Activated CD8-positive, alpha-beta T cell treated with anti-CD3 and anti-CD28 coated beads, Interleukin-2, amount 10 ng/mL, durations not matched to agents 7 days and 5 days (primary cell): ENCODE results near the gene LMF1. TPM values are rescaled to one million over a fixed set of nuclear protein-coding genes. Genes with fewer than 3 reads are reported as not detected.

Experiments used
- ATAC-seq: fragments of 150-1000 bp; cut with Tn5 transposase; one replicate; pipeline ENCODE4 v1.10.0; 2021; ENCODE audit warnings: moderate library complexity
- CTCF ChIA-PET: fragments of 350-600 bp; sonication (Branson Sonifier 250); formaldehyde crosslinking; loops from one replicate; lab custom pipeline; 2021; ENCODE audit warnings: antibody characterized with exemption; lab: Charles Lee
- POLR2A ChIA-PET: fragments of 350-600 bp; sonication (Branson Sonifier 250); formaldehyde crosslinking; loops from one replicate; lab custom pipeline; 2021; ENCODE audit warnings: antibody characterized with exemption; lab: Charles Lee
- DNase-seq: peaks from one replicate; pipeline ENCODE4 v3.0.0-alpha.2; 2020
- H3K27ac Mint-ChIP-seq: one replicate; pipeline ENCODE4 v1.8.0; 2021; ENCODE audit warnings: mild to moderate bottlenecking, mixed read lengths
- H3K27me3 Mint-ChIP-seq: one replicate; pipeline ENCODE4 v1.8.0; 2021; ENCODE audit warnings: low read depth, mixed read lengths
- H3K36me3 Mint-ChIP-seq: one replicate; pipeline ENCODE4 v1.8.0; 2021; ENCODE audit warnings: low read depth, mixed read lengths
- H3K4me1 Mint-ChIP-seq: one replicate; pipeline ENCODE4 v1.8.0; 2021; ENCODE audit warnings: low read depth, mixed read lengths
- H3K4me3 Mint-ChIP-seq: one replicate; pipeline ENCODE4 v1.8.0; 2021; ENCODE audit warnings: mild to moderate bottlenecking, mixed read lengths
- H3K9me3 Mint-ChIP-seq: one replicate; pipeline ENCODE4 v1.8.0; 2022; ENCODE audit warnings: mixed read lengths; ENCODE audit not compliant: insufficient read depth
- total RNA-seq, 2 experiments: library from RNA; stranded (reverse); gene quantifications; one replicate each; pipeline ENCODE4 v1.2.3, GENCODE V29; 2021

LMF1 gene
- total RNA-seq, 2 experiments from 2014 or later = 14.3 to 17.4 TPM

DNA sequence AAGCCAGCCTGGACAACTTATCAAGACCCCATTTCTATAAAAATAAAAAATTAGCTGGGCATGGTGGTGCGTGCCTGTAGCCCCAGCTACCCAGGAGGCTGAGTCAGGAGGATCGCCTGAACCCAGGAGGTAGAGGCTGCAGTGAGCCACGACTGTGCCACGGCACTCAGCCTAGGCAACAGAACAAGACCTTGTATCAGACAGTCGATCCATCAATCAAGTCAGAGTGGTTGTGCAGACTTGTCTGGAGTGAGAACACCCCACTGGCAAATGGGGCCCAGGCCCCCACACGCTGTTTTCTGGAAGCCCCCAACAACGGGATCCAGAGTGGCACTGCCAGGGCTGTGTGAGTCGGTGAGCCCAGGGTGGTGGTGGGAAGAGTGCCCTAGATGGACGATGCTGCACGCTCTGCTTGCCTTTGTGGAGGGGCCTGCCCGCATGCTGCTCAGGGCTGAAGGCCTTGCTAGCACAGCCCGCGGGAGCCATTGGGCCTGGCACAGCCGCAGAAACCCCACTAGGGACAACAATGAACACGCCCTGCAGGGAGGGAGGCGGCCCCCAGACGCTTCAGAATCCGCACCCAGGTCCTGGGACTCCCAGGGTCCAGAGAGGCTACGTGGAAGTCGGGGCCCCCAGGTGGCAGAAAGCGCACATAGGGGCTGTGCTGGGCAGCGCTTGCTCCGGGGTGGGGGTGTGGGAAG is 90.2 kb downstream of the LMF1 start:
- ChIA-PET POLR2A (no interaction called here), CTCF (no interaction called here)
- Mint-ChIP-seq H3K27ac (no peak overlapping the region), H3K36me3 (no peaks in the 10 kb centered on the region), H3K4me3 (no peak overlapping the region), H3K4me1 (no peaks in the 10 kb centered on the region), H3K9me3 (no peaks in the 10 kb centered on the region), H3K27me3 (no peaks in the 10 kb centered on the region)
- no peak for ATAC-seq
- DNase-seq = no peak

DNA sequence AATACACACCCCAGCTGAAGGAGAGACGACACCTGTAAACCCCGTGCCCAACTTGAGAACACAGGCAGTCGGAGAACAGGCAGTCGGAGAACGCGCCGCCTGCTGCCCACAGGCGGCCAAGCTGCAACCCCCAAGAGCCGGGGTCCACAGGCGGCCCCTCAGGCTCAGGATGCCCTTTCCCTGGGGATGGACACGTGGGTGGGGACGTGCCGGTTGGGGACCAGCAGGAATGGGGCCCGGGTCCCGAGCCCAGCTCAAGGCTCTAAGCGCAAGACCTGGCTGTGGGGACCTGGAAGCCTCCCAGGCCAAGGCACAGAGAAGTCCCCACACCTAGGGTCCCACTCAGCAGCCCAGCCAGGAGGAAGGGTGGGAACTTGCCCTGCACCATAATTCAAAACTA is 90.8 kb downstream of the LMF1 start:
- CTCF ChIA-PET = no interaction called here
- DNase-seq (no peak), ATAC-seq (no peak)
- POLR2A ChIA-PET = no interaction called here
- no peaks in the 10 kb centered on the region for H3K36me3 Mint-ChIP-seq
- H3K4me1 Mint-ChIP-seq = no peaks in the 10 kb centered on the region
- no peaks in the 10 kb centered on the region for H3K9me3 Mint-ChIP-seq
- no peak overlapping the region for H3K27ac Mint-ChIP-seq
- no peaks in the 10 kb centered on the region for H3K27me3 Mint-ChIP-seq
- H3K4me3 Mint-ChIP-seq = no peak overlapping the region

DNA sequence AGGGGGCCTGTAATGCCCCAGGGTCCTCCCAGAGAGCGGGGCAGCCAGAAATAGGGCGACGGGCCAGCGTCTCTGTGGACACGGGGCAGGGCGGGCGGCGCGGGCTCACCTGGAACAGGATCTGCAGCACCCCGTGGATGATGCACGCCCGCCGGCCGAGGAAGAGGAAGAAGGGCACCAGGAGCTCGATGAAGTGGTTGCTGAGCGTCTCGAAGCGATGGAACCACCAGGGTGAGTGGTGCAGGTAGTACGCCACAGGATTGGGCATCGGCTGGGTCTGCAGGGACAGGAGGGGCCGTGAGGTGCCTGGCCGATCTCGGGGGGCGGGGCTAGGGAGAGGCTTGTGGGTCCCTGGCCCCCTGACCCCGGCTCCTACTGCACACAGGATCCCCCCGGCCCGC is 91.3 kb downstream of the LMF1 start:
- Mint-ChIP-seq H3K27me3 (no peaks in the 10 kb centered on the region), H3K9me3 (no peaks in the 10 kb centered on the region), H3K27ac (no peak overlapping the region), H3K36me3 (no peaks in the 10 kb centered on the region), H3K4me3 (no peak overlapping the region), H3K4me1 (no peaks in the 10 kb centered on the region)
- POLR2A ChIA-PET = no interaction called here
- DNase-seq = no peak
- no peak for ATAC-seq
- CTCF ChIA-PET = no interaction called here

DNA sequence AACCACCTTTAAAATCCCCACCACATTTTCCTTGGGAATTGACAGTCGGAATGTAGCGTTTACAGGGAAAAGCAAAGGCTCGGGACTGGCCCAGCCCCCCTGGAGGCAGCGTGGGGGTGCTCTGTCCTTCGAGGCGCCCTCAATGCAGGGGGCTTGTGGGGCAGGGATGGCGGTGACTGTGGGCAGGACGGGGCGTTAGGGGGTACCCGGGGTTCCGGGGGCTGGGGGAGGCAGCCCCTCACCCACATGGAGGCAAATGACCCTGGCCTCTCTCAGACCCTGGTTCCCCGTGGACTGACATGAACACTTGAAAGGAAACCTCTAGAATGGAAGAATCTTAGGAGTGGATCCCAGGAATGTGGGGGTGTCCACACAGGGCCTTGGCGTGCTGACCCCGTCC is 91.9 kb downstream of the LMF1 start:
- CTCF ChIA-PET = no interaction called here
- DNase-seq (no peak), ATAC-seq (no peak)
- POLR2A ChIA-PET = no interaction called here
- Mint-ChIP-seq H3K4me3 (no peak overlapping the region), H3K27ac (no peak overlapping the region), H3K36me3 (no peaks in the 10 kb centered on the region), H3K9me3 (no peaks in the 10 kb centered on the region), H3K27me3 (no peaks in the 10 kb centered on the region), H3K4me1 (no peaks in the 10 kb centered on the region)

DNA sequence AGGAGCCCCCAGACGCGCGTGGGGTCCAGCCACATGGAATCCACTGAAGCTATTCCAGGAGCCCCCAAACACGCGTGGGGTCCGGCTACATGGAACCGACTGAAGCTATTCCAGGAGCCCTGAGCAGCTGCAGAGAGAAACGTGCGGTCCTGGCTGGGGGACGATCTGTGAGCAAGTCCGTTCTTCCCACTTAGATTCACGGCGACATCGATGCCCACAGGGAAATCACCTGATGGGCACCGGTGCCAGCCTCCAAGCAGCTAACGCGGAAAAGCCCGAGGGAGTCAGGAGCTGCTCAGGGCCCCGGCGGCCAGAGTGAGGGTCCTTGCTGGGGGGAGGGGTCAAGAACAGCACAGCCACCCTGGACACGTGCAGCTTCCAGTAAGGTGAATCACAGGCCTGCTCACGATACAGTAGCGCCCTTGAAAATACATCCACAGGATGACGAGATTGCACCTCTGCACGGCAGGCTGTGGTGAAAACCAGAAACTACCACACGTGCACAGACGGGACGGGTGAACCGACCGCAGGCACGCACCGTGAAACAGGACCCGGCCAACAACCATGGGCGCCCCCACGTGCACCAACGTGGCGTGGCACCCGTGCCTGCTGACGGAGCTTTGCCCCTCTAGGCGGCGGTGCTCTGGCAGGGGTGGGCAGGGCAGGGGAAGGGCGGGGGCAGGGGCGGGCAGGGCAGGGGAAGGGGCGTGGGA is 92.6 kb downstream of the LMF1 start:
- Mint-ChIP-seq H3K27ac (no peak overlapping the region), H3K27me3 (no peaks in the 10 kb centered on the region), H3K4me1 (no peaks in the 10 kb centered on the region), H3K9me3 (no peaks in the 10 kb centered on the region), H3K36me3 (no peaks in the 10 kb centered on the region), H3K4me3 (no peak overlapping the region)
- no peak for DNase-seq
- ChIA-PET CTCF (no interaction called here), POLR2A (no interaction called here)
- ATAC-seq = no peak

DNA sequence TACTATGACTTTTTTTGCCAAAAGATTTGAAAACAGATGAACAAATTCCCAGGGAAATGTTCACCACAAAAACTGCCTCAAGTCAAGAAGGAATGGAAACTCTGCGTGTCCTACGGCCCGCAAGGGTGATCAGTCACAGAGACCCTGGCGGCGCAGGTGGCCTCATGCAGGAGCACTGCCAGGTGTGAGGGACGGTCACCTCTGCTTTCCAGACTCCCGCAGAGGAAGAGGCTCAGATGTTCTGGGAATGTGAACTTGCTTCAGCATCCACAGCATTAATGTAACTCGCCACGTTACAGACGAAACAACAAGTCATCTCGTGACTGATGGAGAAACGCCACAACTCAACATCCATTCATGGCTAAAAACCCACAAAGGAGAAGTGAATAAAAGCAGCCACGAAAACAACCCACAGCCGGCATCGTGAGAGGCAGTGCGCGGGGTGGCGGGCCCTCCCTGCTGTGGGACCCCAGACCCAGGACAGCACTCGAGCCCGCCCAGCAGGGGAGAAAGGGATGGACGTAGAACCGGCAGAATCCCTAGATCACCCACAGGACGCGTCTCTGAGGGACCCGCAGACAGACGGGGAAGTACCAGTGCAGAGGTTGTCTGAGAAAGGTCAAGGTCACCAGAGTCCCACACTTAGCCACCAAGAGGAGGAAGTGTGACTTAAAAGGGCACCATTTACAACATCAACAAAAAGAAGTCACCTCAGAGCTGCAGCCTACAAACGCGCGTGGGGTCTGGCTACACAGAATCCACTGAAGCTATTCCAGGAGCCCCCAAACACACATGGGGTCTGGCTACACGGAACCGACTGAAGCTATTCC is 93.3 kb downstream of the LMF1 start:
- ChIA-PET CTCF (no interaction called here), POLR2A (no interaction called here)
- DNase-seq (no peak), ATAC-seq (no peak)
- Mint-ChIP-seq H3K4me3 (no peak overlapping the region), H3K9me3 (no peaks in the 10 kb centered on the region), H3K4me1 (no peaks in the 10 kb centered on the region), H3K27me3 (no peaks in the 10 kb centered on the region), H3K27ac (no peak overlapping the region), H3K36me3 (no peaks in the 10 kb centered on the region)

DNA sequence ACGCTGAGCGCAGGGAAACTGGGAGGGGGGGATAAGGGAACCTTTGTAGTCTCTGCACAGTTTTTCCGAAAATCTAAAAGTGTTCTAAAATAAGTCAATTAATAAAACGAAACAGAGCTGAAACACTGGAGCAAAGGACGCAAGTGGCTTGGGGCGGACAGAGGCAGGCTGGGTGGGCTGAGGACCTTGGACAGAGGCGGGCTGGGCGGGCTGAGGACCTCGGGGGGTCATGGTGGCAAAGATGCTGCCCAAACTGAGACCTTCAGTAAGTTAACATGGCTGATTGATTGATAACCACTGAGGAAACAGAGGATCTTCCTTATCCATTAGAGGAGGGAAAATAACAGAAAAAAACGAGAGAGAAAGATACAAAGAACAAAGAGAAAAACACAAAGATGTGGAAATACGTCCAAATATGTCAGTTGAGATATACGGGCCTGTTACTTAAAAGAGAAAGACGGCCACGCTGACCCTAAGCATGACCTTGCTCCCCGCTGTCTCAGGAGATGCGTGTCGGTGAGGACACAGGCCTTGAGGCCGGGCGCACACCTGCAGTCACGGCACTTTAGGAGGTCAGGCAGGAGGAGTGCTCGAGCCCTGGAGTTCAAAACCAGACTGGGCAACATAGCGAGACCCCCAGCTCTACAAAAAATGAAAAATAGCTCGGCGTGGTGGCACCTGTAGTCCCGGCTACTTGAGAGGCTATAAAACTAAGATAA is 94.1 kb downstream of the LMF1 start:
- H3K9me3 Mint-ChIP-seq = no peaks in the 10 kb centered on the region
- ChIA-PET CTCF (no interaction called here), POLR2A (no interaction called here)
- no peaks in the 10 kb centered on the region for H3K27me3 Mint-ChIP-seq
- no peak overlapping the region for H3K27ac Mint-ChIP-seq
- no peaks in the 10 kb centered on the region for H3K36me3 Mint-ChIP-seq
- no peaks in the 10 kb centered on the region for H3K4me1 Mint-ChIP-seq
- no peak for DNase-seq
- H3K4me3 Mint-ChIP-seq = no peak overlapping the region
- no peak for ATAC-seq

DNA sequence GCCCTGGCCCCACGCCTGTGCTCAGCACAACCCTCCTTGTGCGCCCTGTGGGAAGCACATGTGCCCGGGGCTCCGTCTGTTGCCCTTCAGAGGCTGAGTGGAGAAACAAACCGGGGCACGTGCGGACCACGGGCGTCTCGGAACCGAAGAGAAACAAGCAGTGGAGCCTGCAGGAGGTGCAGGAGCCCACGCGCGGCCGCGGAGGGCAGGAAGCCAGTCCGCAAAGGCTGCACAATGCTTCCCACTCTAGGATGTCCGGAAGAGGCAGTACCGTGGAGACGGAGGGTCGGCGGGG is 94.8 kb downstream of the LMF1 start:
- no peak for ATAC-seq
- Mint-ChIP-seq H3K36me3 (no peaks in the 10 kb centered on the region), H3K4me3 (no peak overlapping the region), H3K4me1 (no peaks in the 10 kb centered on the region), H3K9me3 (no peaks in the 10 kb centered on the region), H3K27me3 (no peaks in the 10 kb centered on the region), H3K27ac (no peak overlapping the region)
- no peak for DNase-seq
- ChIA-PET CTCF (no interaction called here), POLR2A (no interaction called here)

DNA sequence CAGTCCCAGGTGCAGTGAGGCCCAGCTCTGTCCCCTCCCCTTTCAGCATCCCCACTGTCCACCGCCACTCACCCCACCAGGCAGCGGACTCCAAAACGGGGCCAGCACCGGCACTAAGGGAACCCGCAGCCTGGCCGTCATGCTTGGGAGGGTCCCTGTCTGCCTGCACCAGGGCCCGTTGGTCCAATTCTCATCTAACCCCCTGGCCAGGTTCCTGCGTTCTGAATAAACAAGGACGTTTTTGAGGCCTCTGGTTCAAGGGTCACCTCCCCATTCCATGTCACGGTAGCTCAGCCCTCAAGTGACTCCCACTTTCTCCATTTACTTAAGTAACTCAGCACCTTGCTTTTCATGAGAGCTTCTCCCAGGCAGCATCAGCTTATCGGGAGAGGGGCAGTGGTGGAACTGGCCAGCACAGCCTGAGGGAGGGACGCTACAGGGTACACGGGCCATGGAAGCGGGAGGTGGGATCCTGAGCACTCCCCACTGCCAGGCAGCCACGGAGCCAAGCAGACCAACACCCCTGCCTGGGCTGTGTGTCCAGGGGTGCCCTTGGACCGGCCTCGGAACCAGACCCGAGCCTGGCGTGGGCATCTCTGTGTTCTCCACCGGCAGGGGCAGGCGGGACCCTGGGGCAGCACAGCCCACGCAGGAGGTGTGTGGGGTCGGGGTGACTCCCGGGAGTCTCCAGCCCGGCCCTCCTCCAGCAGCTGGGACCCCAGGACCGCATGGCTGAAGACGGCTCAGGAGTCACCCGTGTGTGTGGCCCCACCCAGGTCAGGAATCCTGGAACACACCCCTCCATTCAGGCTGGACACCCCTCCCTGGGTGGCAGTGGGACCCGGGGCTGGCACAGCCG is 95.4 kb downstream of the LMF1 start:
- CTCF ChIA-PET = no interaction called here
- no peaks in the 10 kb centered on the region for H3K4me1 Mint-ChIP-seq
- H3K9me3 Mint-ChIP-seq = no peaks in the 10 kb centered on the region
- no peaks in the 10 kb centered on the region for H3K36me3 Mint-ChIP-seq
- POLR2A ChIA-PET = interaction anchor here (0.7 kb wide), 1 partner anchor 67 kb away, joined by 3 read pairs; no protein-coding TSS in a partner anchor
- DNase-seq = no peak
- no peak overlapping the region for H3K4me3 Mint-ChIP-seq
- H3K27ac Mint-ChIP-seq = no peak overlapping the region
- ATAC-seq = no peak
- no peaks in the 10 kb centered on the region for H3K27me3 Mint-ChIP-seq

DNA sequence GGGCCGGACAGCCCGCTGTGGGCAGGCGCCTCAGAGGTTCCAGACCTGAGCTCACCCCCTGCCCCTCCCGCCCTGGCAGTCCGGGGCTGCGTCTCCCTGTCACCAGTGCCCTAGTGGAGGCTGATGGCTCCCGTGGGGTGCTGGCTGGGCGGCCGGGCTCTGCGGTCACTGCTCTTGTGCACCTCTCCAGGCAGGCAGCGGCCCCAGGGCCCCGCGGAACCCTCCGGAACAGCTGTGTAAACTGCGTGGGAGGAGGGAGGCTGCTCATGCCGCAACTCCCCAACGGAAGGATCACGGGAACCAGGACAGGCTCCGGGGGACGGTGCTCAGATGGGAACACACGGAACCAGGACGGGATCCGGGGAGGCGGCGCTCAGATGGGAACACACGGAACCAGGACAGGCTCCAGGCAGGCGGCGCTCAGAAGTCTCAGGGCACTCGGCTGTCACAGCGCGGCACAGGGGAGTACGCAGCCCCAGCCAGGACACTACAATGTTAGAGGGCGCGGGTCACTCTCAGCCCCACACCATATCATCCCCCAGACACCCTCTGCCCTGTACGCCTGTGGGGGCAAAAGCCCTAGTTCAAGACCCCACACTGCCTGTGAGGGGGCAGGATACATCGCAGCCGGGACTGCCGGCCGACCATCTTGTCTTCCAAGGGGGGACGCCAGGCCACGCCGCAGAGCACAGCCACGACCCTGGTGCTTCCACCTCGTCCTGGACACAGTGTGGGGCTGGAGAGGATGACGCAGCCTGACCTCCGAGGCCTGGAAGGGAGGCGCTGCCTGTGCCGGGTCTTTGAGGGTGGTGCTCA is 96.2 kb downstream of the LMF1 start:
- no peaks in the 10 kb centered on the region for H3K36me3 Mint-ChIP-seq
- H3K27ac Mint-ChIP-seq = no peak overlapping the region
- H3K27me3 Mint-ChIP-seq = no peaks in the 10 kb centered on the region
- ChIA-PET CTCF (no interaction called here), POLR2A (no interaction called here)
- DNase-seq (no peak), ATAC-seq (no peak)
- H3K4me3 Mint-ChIP-seq = no peak overlapping the region
- no peaks in the 10 kb centered on the region for H3K4me1 Mint-ChIP-seq
- H3K9me3 Mint-ChIP-seq = no peaks in the 10 kb centered on the region

DNA sequence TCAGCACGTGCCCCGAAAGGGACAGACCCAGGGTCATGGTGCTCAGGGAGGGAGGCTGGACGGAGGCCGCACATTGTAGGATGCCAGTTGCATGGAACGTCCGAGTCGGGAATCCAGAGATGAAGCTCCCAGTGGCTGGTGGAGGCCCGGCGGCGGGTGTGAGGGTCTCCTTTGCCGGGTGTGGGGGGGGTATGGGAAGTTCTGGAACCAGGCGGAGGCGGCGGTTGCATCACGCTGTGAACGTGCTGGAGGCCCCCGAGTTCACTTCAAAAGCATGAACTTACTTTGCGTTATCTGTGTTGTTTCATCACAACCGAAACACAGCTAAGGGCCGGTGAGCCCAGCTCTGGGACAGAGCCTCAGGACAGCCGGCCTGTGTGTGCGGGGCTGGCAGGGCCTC is 96.9 kb downstream of the LMF1 start:
- no peak for DNase-seq

More for the DNA sequence above, 96.9 kb downstream of the LMF1 start:
- POLR2A ChIA-PET = no interaction called here
- H3K4me3 Mint-ChIP-seq = no peak overlapping the region
- no peaks in the 10 kb centered on the region for H3K27me3 Mint-ChIP-seq
- no peak overlapping the region for H3K27ac Mint-ChIP-seq
- H3K36me3 Mint-ChIP-seq = no peaks in the 10 kb centered on the region
- CTCF ChIA-PET = no interaction called here
- no peaks in the 10 kb centered on the region for H3K9me3 Mint-ChIP-seq
- no peak for ATAC-seq
- no peaks in the 10 kb centered on the region for H3K4me1 Mint-ChIP-seq
